ENCODE results near the gene BACH2.

BACH2 gene

GRCh38 chr6:90293319-90293953 is 3.2 kb downstream of the BACH2 start:
- Histone ChIP-seq H3K4me3 (ENCODE audit: low read depth, low read length) (no peak overlapping the region), H3K27ac (no peak overlapping the region), H3K36me3 (ENCODE audit: control insufficient read depth, insufficient read depth, low read length) (no peaks in the 10 kb centered on the region), H3K9ac (no peak overlapping the region), H3K9me3 (ENCODE audit: control insufficient read depth, low read length) (no peaks in the 10 kb centered on the region), H3K4me2 (ENCODE audit: low read length) (no peak overlapping the region), H3K4me1 (peaks cover 11% of the 10 kb centered on the region), H3K27me3 (ENCODE audit: control insufficient read depth, insufficient read depth, low read length) (no peaks in the 10 kb centered on the region), H3K79me2 (peaks cover 6% of the 10 kb centered on the region), H2AFZ (no peak overlapping the region)
- TF ChIP-seq CTCF (IDR thresholded peaks at IDR 0.05) = no peak

- no peak for TF ChIP-seq CTCF (IDR thresholded peaks at IDR 0.05)
- H3K9me3 ChIP-seq (ENCODE audit: control insufficient read depth, low read length) = no peaks in the 10 kb centered on the region
- peaks cover 10% of the 10 kb centered on the region for H3K4me1 ChIP-seq
These were observed 5.1 kb downstream of the BACH2 start for GRCh38 chr6:90291565-90291964.

GRCh38 chr6:90290811-90291420 is 5.7 kb downstream of the BACH2 start:
- Histone ChIP-seq H2AFZ (no peak overlapping the region), H3K9me3 (ENCODE audit: control insufficient read depth, low read length) (no peaks in the 10 kb centered on the region), H3K36me3 (ENCODE audit: control insufficient read depth, insufficient read depth, low read length) (no peaks in the 10 kb centered on the region), H3K4me3 (ENCODE audit: low read depth, low read length) (no peak overlapping the region), H3K9ac (no peak overlapping the region), H3K4me2 (ENCODE audit: low read length) (no peak overlapping the region), H3K4me1 (peaks cover 10% of the 10 kb centered on the region), H3K27ac (no peak overlapping the region), H3K27me3 (ENCODE audit: control insufficient read depth, insufficient read depth, low read length) (no peaks in the 10 kb centered on the region), H3K79me2 (peaks cover 6% of the 10 kb centered on the region)
- no peak for TF ChIP-seq CTCF (IDR thresholded peaks at IDR 0.05)

More at GRCh38 chr6:90291565-90291964, 5.1 kb downstream of the BACH2 start:
- Histone ChIP-seq H3K36me3 (ENCODE audit: control insufficient read depth, insufficient read depth, low read length) (no peaks in the 10 kb centered on the region), H3K79me2 (peaks cover 6% of the 10 kb centered on the region), H3K27ac (no peak overlapping the region), H3K4me2 (ENCODE audit: low read length) (no peak overlapping the region), H3K4me3 (ENCODE audit: low read depth, low read length) (no peak overlapping the region), H2AFZ (no peak overlapping the region), H3K27me3 (ENCODE audit: control insufficient read depth, insufficient read depth, low read length) (no peaks in the 10 kb centered on the region), H3K9ac (no peak overlapping the region)

- Histone ChIP-seq H3K27me3 (ENCODE audit: control insufficient read depth, insufficient read depth, low read length) (no peaks in the 10 kb centered on the region), H3K4me1 (peaks cover 14% of the 10 kb centered on the region), H3K4me3 (ENCODE audit: low read depth, low read length) (no peak overlapping the region), H3K4me2 (ENCODE audit: low read length) (no peak overlapping the region), H3K9me3 (ENCODE audit: control insufficient read depth, low read length) (no peaks in the 10 kb centered on the region), H3K27ac (no peak overlapping the region), H2AFZ (no peak overlapping the region), H3K36me3 (ENCODE audit: control insufficient read depth, insufficient read depth, low read length) (no peaks in the 10 kb centered on the region), H3K9ac (no peak overlapping the region), H3K79me2 (peaks cover 6% of the 10 kb centered on the region)
- TF ChIP-seq CTCF (IDR thresholded peaks at IDR 0.05) = no peak
These were observed 6.7 kb downstream of the BACH2 start for GRCh38 chr6:90289902-90290301.

GRCh38 chr6:90288404-90288803 is 8.2 kb downstream of the BACH2 start:
- Histone ChIP-seq H3K4me1 (peaks cover 17% of the 10 kb centered on the region), H3K4me3 (ENCODE audit: low read depth, low read length) (no peak overlapping the region), H3K9me3 (ENCODE audit: control insufficient read depth, low read length) (no peaks in the 10 kb centered on the region), H3K27me3 (ENCODE audit: control insufficient read depth, insufficient read depth, low read length) (no peaks in the 10 kb centered on the region), H3K79me2 (peaks cover 6% of the 10 kb centered on the region), H3K36me3 (ENCODE audit: control insufficient read depth, insufficient read depth, low read length) (no peaks in the 10 kb centered on the region), H3K4me2 (ENCODE audit: low read length) (peak overlapping the region; percentile 33), H3K27ac (peak overlapping the region; percentile 21), H2AFZ (no peak overlapping the region), H3K9ac (no peak overlapping the region)
- no peak for TF ChIP-seq CTCF (IDR thresholded peaks at IDR 0.05)

Measured in parathyroid adenoma (tissue), 2 donors.